Hippocampal formation (tissue), 2 donors: Measurements from ENCODE around the gene TRAF3.
"Not testable (repeated sequence)": the region's sequence is repeated elsewhere in the genome, so short reads cannot be mapped to it uniquely, and the experiment has no call there.

Experiments used
- DNase-seq, 2 donors: peaks; one replicate each; lab custom pipeline; 2025; lab: John Stamatoyannopoulos, UW

The TRAF3 gene

DNA sequence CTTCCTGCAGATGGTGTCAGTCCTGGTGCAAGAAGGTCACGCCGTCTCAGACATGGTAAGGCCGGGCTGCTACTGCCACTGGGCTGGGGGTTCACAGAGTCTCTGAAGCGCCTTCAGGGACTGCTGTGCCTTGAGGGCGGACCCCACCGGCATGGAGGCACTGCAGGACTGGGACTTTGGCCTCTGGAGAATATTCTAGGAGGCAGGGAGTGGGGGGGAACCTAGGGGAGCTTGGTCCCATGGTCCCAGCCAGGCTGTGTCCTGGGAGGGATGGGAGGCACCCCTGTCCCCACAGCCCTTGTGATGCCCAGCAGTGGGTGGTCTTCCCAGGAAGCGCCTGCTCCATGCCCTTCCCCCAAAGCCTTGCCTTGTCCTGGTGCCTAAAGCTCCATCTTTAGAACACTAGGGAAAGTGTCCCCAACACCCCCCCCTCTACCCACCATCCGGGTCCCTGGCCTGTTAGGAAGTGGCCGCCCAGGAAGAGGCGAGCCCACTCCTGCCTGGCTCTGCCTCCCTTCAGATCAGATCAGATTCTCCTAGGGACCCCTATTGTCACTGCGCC is 146.8 kb downstream of the TRAF3 start:
- no peak for DNase-seq

DNA sequence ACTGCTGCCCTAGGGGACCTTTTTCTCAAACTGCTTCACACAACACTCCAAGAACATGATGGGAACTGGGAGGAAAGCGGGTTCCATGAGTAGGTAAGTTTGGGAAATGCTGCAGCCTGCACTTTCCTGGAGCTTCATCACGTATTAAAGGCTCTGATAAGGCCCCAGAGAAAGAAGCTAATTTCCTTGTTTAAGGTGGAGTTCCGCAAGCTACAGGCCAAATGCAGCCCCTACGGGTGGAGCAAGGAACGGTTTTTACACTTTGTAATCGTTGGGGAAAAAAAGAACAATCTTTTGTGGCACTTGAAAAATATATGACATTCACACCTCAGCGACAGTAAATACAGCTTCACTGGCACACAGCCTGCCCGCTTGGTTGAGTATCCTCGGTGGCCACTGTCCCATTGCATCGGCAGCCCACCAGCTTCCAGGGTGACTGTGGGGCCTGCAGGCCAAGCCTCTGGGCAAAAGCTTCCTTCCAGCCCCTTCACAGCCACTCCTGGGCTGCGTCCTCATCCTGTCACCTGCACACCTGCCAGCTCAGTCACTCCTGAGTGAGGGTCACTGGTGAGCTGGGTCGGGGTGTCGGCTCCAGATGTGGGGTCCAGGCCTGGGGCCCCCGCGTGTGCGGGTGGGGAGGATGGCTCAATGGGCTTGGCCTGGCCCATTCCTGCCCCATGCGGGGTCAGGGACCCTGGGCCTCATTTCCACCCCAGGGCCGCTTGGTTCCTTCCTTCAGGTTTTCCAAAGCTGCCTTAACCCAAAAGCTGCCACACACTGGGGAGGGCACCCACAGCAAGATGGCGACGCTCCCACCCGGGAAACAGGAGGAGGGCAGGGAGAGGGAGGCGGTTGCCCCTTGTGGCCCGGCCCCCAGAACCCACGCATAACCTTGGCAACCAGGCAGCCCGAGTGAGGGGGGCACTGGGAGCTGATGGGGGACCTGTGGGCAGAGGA is 147.7 kb downstream of the TRAF3 start:
- no peak for DNase-seq

GRCh38 chr14:102925646-102926045 is 148.4 kb downstream of the TRAF3 start:
- DNase-seq = no peak

- no peak for DNase-seq
Measured at GRCh38 chr14:102926104-102926503, 148.9 kb downstream of the TRAF3 start.

DNA sequence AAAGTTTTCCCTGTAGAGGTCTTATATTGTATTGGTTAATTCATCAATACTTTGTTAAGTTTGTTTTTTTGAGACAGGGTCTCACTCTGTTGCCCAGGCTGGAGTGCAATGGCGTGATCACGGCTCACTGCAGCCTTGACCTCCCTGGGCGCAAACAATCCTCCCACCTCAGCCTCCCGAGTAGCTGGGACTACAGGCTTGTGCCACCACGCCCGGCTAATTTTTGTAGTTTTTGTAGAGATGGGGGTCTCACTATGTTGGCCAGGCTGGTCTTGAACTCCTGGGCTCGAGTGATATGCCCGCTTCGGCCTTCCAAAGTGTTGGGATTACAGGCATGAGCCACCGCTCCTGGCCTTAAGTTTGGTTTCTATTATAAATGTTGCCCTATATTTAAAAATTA is 149.6 kb downstream of the TRAF3 start:
- DNase-seq = not testable (repeated sequence)

GRCh38 chr14:102927346-102927877 is 150.2 kb downstream of the TRAF3 start:
- DNase-seq = no peak

- no peak for DNase-seq
Measured at GRCh38 chr14:102927878-102928411, 150.7 kb downstream of the TRAF3 start.

DNA sequence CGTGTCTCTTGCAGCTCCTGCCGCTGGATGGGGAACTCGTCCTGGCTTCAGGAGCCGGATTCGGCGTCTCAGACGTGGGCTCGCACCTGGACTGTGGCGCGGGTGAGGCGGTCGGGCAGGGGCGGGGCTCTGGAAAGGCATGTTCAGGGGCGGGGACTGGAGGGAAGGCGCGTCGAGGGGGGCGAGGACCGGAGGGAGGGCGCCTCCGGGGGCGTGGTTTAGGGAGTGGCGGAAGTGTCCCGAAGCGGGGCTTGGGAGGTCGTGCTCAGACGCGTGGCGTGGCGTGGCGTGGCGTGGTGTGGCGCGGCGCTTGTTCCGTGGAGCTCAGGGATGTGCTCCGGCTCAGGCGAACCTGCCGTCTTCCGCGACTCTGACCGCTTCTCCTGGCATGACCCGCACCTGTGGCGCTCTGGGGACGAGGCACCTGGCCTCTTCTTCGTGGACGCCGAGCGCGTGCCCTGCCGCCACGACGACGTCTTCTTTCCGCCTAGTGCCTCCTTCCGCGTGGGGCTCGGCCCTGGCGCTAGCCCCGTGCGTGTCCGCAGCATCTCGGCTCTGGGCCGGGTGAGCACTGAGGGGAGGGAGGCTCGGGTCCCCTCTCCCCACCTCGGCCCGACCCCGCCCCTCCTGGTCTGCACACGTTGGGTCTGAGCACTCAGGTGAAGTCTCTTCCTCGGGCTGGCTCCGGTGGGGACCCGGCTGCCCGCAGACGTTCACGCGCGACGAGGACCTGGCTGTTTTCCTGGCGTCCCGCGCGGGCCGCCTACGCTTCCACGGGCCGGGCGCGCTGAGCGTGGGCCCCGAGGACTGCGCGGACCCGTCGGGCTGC is 151.4 kb downstream of the TRAF3 start:
- DNase-seq = no peak

- DNase-seq = no peak
Measured at GRCh38 chr14:102929241-102930137, 152.2 kb downstream of the TRAF3 start.

DNA sequence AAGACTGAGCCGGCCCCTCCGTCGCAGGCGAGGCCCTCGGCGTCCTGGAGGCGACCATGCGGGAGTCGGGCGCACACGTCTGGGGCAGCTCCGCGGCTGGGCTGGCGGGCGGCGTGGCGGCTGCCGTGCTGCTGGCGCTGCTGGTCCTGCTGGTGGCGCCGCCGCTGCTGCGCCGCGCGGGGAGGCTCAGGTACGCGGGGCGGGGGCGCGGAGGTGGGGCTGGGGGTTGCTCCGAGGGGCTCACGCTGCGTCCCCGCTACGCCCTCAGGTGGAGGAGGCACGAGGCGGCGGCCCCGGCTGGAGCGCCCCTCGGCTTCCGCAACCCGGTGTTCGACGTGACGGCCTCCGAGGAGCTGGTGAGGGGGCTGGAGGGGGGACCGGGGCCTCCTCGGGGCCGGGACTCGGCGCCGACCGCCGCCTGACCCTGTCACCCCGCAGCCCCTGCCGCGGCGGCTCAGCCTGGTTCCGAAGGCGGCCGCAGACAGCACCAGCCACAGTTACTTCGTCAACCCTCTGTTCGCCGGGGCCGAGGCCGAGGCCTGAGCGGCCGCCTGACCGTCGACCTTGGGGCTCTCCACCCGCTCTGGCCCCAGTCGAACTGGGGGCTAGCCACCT is 153.0 kb downstream of the TRAF3 start:
- DNase-seq = no peak

GRCh38 chr14:102930753-102931579 is 153.7 kb downstream of the TRAF3 start:
- DNase-seq = no peak

GRCh38 chr14:102931580-102932285 is 154.5 kb downstream of the TRAF3 start:
- DNase-seq = no peak

GRCh38 chr14:102932484-102933248 is 155.4 kb downstream of the TRAF3 start:
- no peak for DNase-seq

- no peak for DNase-seq
Measured at GRCh38 chr14:102933618-102934231, 156.5 kb downstream of the TRAF3 start.

DNA sequence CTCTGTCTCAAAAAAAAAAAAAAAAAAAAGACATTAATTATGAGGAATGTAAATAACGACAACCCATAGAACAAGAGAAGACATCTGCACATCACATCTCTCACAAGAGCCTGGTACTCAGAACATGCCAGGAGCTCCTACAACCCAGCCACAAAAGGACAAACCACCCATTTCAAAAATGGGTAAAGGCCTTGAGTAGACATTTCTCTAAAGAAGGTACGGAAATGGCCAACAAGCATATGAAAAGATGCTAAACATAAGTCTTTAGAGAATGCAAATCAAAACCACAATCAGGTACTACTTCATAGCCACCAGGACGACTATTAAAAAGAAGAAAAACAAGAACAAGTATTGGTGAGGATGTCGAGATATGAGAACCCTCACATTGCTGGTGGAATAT is 158.5 kb downstream of the TRAF3 start:
- DNase-seq = no peak

DNA sequence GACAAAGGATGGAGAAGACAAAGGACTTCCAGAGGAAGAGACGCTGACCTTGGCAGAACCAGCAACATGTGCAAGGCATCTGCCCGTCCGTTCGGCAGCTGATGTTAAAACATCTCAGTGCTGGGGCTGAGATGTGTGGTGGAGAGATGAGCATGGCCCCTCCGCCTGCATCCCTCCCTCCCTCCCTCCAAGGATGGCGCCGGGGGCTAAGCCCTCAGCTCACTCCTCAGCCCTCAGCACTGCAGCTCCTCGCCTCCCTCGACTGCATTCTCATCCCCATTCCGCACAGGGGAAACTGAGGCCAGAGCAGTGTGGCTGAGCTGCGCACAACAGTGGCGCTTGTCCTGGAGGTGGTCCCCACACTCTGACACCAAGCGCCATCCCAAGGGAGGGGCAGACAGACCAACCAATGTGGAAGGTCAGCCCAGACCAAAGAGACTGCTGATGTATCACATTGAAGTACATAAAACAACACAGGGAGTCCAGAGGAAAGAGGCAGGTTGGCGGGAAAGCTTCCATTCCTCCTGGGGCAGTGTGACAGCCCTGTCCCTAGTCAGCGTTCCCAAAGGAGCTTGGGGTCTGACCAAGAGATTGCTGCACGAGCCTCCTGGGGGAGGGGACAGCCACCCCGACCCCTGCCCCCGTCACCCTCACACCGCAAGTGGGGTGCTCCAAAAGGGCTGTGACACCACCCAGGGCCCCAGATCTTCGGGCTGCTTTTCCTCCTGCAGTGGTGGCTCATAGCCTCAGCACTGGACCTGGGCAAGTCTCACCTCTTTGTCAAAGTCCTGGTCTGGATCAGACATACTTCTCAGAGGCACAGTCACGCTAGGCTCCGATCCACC is 160.3 kb downstream of the TRAF3 start:
- DNase-seq = no peak

DNA sequence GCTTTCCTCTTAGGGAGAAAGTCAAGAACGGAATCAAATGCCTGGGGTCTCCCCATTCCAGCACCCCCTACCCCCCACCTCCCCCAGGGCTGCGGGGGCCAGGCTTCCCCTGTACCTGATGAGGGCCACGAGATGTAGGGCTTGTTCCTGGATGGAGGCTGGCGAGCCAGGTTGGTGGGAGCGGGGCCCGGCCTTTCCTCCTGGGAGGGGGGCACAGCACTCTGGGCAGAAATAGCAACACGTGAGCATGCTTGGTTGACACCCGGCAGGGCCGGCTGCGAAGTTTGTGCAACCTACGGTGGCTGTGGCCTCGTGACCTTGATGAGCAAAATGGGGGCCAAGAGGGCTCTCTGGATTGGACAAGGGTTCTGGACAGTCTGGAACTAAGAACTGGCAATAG is 160.9 kb downstream of the TRAF3 start:
- no peak for DNase-seq
